ENCODE measurements around the gene SAP130.

The SAP130 gene

GRCh38 chr2:127985026-127985734 lies 42.7 kb downstream of the SAP130 start:
- no peak overlapping the region for H3K27ac ChIP-seq
- TF ChIP-seq ZFX (IDR thresholded peaks at IDR 0.05; ENCODE audit: borderline replicate concordance) (no peak), CTCF (IDR thresholded peaks at IDR 0.05) (no peak)

- H3K27ac ChIP-seq = no peak overlapping the region
- TF ChIP-seq CTCF (IDR thresholded peaks at IDR 0.05) (no peak), ZFX (IDR thresholded peaks at IDR 0.05; ENCODE audit: borderline replicate concordance) (no peak)
Observed at GRCh38 chr2:127984551-127984950, 43.3 kb downstream of the SAP130 start.

- no peak for TF ChIP-seq CTCF (IDR thresholded peaks at IDR 0.05)
- no peak for TF ChIP-seq ZFX (IDR thresholded peaks at IDR 0.05; ENCODE audit: borderline replicate concordance)
- no peak overlapping the region for H3K27ac ChIP-seq
Observed at GRCh38 chr2:127969446-127969845, 58.4 kb downstream of the SAP130 start.

GRCh38 chr2:127968610-127969339 lies 59.1 kb downstream of the SAP130 start:
- no peak for TF ChIP-seq ZFX (IDR thresholded peaks at IDR 0.05; ENCODE audit: borderline replicate concordance)
- TF ChIP-seq CTCF (IDR thresholded peaks at IDR 0.05) = no peak

GRCh38 chr2:127961729-127962128 lies 66.1 kb downstream of the SAP130 start:
- TF ChIP-seq CTCF (IDR thresholded peaks at IDR 0.05) (no peak), ZFX (IDR thresholded peaks at IDR 0.05; ENCODE audit: borderline replicate concordance) (no peak)
- no peak overlapping the region for H3K27ac ChIP-seq

More at GRCh38 chr2:127968610-127969339, 59.1 kb downstream of the SAP130 start:
- no peak overlapping the region for H3K27ac ChIP-seq

GRCh38 chr2:127957240-127957639 lies 70.6 kb downstream of the SAP130 start:
- TF ChIP-seq ZFX (IDR thresholded peaks at IDR 0.05; ENCODE audit: borderline replicate concordance) (no peak), CTCF (IDR thresholded peaks at IDR 0.05) (no peak)
- no peak overlapping the region for H3K27ac ChIP-seq

GRCh38 chr2:127954857-127955256 lies 73.0 kb downstream of the SAP130 start:
- no peak overlapping the region for H3K27ac ChIP-seq
- TF ChIP-seq ZFX (IDR thresholded peaks at IDR 0.05; ENCODE audit: borderline replicate concordance) (no peak), CTCF (IDR thresholded peaks at IDR 0.05) (no peak)

Data from 22Rv1 (cell line).